Fibroblast of pulmonary artery (primary cell): ENCODE measurements around the gene TRDMT1.

ENCODE experiments used
- DNase-seq: peaks from one replicate; pipeline ENCODE4 v3.0.0-alpha.2; 2010; ENCODE audit warnings: low read depth
- H3K4me3 ChIP-seq: replicated peaks from 2 replicates; pipeline ENCODE4 v1.5.1; 2011; ENCODE audit warnings: low read depth, mild to moderate bottlenecking, control low read depth, low read length, moderate library complexity
- CTCF ChIP-seq: IDR thresholded peaks from 2 replicates; pipeline ENCODE4 v1.5.1; 2011; ENCODE audit warnings: mild to moderate bottlenecking, control low read depth, low read length, inconsistent platforms; ENCODE audit errors: missing control alignments

The TRDMT1 gene

GRCh38 chr10:17237149-17237527 is 35.7 kb upstream of the TRDMT1 start:
- no peak for DNase-seq
- no peak for TF ChIP-seq CTCF
- H3K4me3 ChIP-seq, result no peak overlapping the region

- no peak overlapping the region for H3K4me3 ChIP-seq
- no peak for TF ChIP-seq CTCF
- DNase-seq, result peak; percentile 29
These were observed 35.1 kb upstream of the TRDMT1 start for GRCh38 chr10:17236468-17237148.

- DNase-seq, result peak; percentile 37
- peak overlapping the region; percentile 98 for H3K4me3 ChIP-seq
- peak; percentile 24 for TF ChIP-seq CTCF
These were observed 33.7 kb upstream of the TRDMT1 start for GRCh38 chr10:17235136-17235535.

GRCh38 chr10:17234431-17234945 is 33.0 kb upstream of the TRDMT1 start:
- TF ChIP-seq CTCF, result no peak
- DNase-seq, result peak; percentile 15
- peak overlapping the region; percentile 98 for H3K4me3 ChIP-seq

GRCh38 chr10:17233286-17233991 is 32.0 kb upstream of the TRDMT1 start:
- H3K4me3 ChIP-seq, result peak overlapping the region; percentile 98
- DNase-seq, result peak; percentile 63
- TF ChIP-seq CTCF, result no peak

- peak; percentile 42 for DNase-seq
- peak overlapping the region; percentile 98 for H3K4me3 ChIP-seq
- TF ChIP-seq CTCF, result no peak
These were observed 30.9 kb upstream of the TRDMT1 start for GRCh38 chr10:17232276-17232960.
